GM21515 (cell line): ENCODE results near the gene NDC80.

Experiments
- ATAC-seq: cut with Tn5 transposase; IDR thresholded peaks from one replicate; pipeline ENCODE4 v1.9.1; 2021; ENCODE audit not compliant: unreplicated experiment

The NDC80 gene

GRCh38 chr18:2662990-2663389, 91.6 kb downstream of the NDC80 start:
- ATAC-seq: no peak
